SK-N-SH treated with all-trans-retinoic acid at 6 μM for 48 hours (cell line): ENCODE measurements around the gene BMPR2.

Experiments used
- CREB5 ChIP-seq: fragments of 250-450 bp; sonication (Bioruptor Pico); IDR thresholded peaks from 2 replicates; pipeline ENCODE4 v1.5.1; 2020; ENCODE audit warnings: low read depth, mild to moderate bottlenecking, moderate library complexity
- GLIS3 ChIP-seq: fragments of 250-450 bp; sonication (Bioruptor Pico); IDR thresholded peaks from 2 replicates; pipeline ENCODE4 v1.5.0; 2020; ENCODE audit warnings: mild to moderate bottlenecking, moderate library complexity
- PATZ1 ChIP-seq: fragments of 250-450 bp; sonication (Bioruptor Pico); IDR thresholded peaks from 2 replicates; pipeline ENCODE4 v1.8.0; 2020; ENCODE audit warnings: mild to moderate bottlenecking, moderate library complexity, borderline replicate concordance
- POU6F1 ChIP-seq: fragments of 250-450 bp; sonication (Bioruptor Pico); IDR thresholded peaks from 2 replicates; pipeline ENCODE4 v1.8.0; 2021; ENCODE audit warnings: low read depth, mild to moderate bottlenecking, moderate library complexity, borderline replicate concordance
- TOX ChIP-seq: fragments of 250-450 bp; sonication (Bioruptor Pico); IDR thresholded peaks from 2 replicates; pipeline ENCODE4 v1.8.0; 2021; ENCODE audit warnings: mild to moderate bottlenecking, moderate library complexity, borderline replicate concordance
- TSHZ2 ChIP-seq: fragments of 250-450 bp; sonication (Bioruptor Pico); IDR thresholded peaks from 2 replicates; pipeline ENCODE4 v1.5.0; 2020; ENCODE audit warnings: mild to moderate bottlenecking, moderate library complexity
- ZFP30 ChIP-seq: fragments of 450-650 bp; formaldehyde crosslinking; IDR thresholded peaks from 2 replicates; pipeline ENCODE4 v1.5.0; 2022; ENCODE audit warnings: mild to moderate bottlenecking, moderate library complexity
- ZNF565 ChIP-seq: fragments of 450-650 bp; formaldehyde crosslinking; conservative IDR thresholded peaks from 2 replicates; pipeline ENCODE4 v1.5.0; 2020; ENCODE audit warnings: low read depth, mild to moderate bottlenecking, moderate library complexity
- ZNF8 ChIP-seq: fragments of 450-650 bp; formaldehyde crosslinking; IDR thresholded peaks from 2 replicates; pipeline ENCODE4 v1.5.0; 2020; ENCODE audit warnings: mild to moderate bottlenecking, moderate library complexity

GRCh38 chr2:202376460-202377206 lies 506 bp downstream of the BMPR2 start:
- no peak for TF ChIP-seq TSHZ2 (CRISPR knock-in tag)
- no peak for TF ChIP-seq CREB5
- no peak for TF ChIP-seq ZNF565 (CRISPR knock-in tag)
- no peak for TF ChIP-seq PATZ1 (CRISPR knock-in tag)
- TF ChIP-seq TOX (CRISPR knock-in tag) = no peak
- TF ChIP-seq ZNF8 (CRISPR knock-in tag) = no peak
- no peak for TF ChIP-seq GLIS3
- TF ChIP-seq ZFP30 (CRISPR knock-in tag) = no peak
- TF ChIP-seq POU6F1 (CRISPR knock-in tag) = no peak
